GM18498 (cell line): ENCODE measurements around the gene MRM1.

ENCODE experiments used
- ATAC-seq: cut with Tn5 transposase; IDR thresholded peaks from one replicate; pipeline ENCODE4 v1.9.1; 2021; ENCODE audit warnings: mild to moderate bottlenecking, moderate library complexity; ENCODE audit not compliant: unreplicated experiment

MRM1 gene

DNA sequence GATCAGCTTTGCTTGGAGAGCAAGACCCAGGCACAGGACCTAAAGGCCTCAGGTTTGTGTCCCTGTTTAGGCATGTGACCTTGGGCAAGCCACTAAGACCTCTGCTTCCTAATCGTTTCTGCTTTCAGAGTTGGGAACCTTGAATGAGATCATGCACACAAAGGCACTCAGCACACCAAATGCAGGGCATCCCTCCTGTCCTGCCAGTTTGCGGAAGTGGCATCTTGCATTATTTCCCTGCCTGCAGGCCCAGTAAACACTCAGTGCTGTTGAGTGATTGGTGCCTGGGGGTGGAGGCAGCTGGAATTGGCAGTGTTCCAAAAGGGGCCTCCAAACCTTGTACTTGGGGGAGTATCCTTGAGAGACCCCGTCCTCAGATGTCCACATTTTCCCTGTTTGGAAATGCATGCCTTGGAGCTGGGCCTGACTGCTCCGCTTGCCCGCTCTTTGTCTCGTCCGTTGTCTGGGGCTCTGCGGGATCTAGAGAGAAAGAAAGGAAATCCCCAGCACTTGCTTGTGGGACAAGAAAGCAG, 28.7 kb downstream of the MRM1 start:
- no peak for ATAC-seq

DNA sequence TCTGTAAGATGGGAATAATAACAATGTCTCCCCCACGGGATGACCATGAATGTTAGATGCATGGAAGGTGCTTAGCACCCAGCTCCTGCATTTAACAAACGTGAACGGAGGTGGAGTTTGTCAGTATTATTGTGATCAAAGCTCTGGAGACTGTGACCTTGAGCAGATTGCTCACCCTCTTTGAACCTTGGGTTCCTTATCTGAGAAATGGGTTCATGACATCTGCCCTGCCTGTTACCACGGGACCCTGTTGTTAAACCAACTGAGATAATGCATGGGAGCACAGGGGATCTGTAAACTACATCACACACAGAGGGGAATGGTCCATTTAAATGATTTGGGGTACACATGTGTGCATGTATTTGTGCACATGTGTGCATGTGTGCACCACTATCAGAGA, 29.6 kb downstream of the MRM1 start:
- no peak for ATAC-seq

DNA sequence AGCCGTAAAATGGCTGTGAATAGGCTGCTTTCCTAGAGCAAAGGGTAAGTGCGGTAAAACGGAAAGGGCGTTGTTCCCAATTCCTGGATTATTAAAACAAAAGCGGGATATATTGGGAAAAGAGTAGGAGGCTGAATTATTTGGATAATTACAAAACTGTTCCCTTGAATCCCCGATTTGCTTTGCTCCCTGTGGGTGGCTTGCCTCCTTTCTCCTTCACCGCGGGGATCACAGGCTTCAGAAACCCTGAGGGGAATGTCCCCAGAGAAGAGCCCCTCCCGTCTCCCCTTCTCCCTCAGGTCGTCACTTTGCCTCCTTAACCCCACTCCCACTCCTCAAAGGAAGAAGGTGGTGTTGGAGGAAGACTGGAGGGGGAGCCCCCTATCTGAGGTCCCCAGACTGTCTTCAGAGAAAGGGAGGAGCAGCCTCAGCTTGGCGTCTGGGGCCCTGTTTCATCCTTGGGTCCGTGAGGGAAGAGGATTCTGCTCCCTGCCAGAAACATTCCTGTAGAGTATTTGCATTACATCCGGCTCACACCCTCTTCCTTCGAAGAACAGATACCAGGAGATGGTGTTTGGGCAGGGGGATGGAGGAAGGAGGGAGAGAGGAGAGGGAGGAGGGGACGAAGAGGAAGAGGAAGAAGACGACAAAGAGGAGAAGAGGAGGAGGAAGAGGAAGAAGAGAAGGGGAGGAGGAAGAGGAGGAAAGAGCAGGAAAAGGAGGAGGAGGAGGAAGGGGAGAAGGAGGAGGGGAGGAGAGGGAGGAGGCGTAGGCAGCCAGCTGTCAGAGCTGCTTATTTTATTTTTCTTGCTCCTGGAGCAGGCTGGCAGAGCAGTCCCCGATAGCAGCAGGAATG, 31.8 kb downstream of the MRM1 start:
- ATAC-seq, result no peak

DNA sequence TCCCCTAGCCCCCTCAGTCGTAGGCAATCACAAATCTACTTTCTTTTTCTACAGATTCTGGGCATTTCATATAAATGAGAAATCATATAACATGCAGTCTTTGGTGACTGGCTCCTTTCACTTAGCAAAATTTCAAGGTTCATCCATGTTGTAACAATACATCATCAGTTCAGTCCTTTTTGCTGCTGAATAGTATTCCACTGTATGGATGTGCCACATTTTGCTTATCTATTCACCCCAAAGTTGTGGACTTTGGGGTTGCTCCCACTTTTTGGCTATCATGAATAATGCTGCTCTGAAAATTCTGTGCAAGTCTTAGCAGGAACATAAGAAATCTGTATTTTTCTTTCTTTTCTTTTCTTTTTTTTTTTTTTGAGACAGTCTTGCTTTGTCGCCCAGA, 39.0 kb downstream of the MRM1 start:
- ATAC-seq, result no peak

DNA sequence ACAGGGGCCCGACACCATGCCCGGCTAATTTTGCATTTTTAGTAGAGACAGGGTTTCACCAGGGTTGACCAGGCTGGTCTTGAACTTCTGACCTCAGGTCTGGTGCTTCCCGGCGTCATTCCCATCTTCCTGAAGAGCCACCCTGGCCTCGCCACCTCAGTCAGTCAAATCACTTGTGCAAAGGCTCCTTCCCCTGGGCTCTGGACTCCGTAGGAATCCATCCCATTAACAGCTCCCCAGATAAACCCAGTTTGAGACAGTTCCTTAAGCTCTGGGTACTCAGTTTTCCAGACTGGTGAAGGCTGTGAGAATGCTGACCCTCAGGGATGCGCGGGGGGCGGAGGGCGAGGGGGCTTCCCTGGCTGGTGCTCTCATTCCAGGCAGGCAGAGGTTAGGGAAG, 39.5 kb downstream of the MRM1 start:
- ATAC-seq, result no peak

DNA sequence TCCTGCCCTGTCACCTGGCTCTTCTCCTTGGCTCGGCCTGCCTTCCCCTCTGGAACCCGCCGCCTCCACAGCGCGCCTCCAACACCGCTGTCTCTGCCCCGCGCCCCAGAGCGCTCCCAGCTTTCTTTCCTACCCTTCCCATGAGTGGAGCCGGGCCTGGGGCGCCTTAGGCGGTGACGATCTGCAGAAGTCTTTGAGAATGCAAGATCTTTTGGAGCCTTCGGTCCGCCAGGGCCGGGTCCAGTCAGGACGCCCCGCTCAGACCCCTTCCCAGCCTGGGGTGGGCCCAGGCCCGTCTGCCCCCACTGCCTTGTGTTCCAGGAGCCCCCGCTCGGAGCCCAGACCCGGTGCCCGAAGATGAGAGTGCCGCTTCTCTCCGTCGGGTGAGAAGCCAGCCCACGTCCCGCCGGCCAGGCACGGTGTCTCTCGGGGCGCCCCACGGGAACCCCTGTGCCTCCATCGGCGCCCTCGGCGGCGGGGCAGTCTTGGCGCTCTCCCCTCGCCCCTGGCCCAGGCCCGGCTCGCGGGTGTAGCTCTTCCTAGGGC, 40.0 kb downstream of the MRM1 start:
- ATAC-seq, result no peak

DNA sequence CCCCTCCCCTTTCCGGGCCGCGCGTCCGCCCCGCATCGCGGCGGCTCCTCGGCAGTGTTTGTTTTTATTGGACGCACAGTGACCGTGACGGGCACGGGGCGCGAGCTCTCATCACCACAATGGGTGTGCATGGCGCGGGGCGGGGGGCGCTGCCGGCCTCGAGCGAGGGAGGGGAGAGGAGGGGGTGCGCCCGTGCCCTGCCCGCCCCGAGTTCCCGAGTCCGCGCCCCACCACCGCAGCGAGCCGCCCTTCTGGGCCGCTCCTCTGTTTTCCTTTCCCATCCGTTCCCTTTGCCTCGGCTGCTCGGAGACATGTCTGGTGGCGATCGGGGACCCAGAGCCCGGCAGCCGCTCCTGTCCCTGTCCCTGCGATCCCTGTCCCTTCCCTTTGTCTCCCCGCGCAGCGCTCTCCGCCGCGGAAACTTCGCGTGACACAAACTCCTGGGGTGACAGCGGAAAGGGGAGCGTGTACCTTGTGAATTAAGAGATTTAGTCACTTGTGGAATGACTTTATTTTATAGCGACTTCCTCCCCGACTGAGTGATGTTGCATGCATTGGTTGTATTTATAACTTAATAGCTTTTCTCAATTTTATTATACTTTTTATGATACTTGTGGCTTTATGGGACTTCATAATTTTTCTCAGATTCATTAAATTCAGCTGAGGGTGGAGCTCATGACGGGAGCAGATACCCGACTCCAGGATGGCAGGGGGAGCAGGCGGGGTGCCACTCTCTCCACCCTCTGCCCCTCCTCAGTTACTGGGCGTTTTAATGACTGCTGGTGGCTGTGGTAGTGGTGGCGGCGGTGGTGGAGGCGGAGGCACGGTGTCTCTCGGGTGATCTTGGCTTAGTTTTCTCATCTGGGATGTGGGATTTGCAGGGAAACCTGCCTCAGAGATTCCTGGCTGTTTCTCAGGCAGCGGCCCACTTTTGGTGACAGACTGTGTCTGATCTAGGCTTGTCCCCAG, 40.8 kb downstream of the MRM1 start:
- no peak for ATAC-seq

DNA sequence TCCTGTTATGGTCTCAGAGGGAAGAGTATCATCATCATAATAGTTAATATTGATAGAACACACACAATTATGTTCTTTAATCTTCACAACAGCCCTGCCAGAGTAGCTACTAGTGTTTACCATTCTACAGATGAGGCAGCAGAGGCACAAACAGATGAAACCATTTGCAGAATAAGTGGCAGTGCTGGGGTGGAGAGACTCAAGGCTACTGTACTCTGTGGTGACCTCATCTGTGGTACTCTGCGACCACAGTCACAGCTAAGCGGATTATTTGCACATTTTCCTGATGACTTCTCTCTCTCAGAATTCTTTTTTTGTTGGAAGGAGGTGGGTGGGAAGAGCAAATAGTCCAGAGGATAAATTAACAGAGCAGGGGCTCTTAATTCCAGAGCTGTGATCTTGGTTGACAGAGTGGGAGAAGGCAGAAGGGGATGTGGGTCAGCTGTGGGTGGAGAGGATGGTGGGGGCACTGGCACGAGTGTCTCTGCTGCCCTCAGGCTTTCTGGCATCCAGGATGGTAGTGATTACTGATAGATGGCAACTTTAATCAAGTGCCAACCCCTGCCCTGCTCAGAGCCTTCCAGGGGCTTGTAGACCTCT, 41.8 kb downstream of the MRM1 start:
- ATAC-seq, result no peak

DNA sequence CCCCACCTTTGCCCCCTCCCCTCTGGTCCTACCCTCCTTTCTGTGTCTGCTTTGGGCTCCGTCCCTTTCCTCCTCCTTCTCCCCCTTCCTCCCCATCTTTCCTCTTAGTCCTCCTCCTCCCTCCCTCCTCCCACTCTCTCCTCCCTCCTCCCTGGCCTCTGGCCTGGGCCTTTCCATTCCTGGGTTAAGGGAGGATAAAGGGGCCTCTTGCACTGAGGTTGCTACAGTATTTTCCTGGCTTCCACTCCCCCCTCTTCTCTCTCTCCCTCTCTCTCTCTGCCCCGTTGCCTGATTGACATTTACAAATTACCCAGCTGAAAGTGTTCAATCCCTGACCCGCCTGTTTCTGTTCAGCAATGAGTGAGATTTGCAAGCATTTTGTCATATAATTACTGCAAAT, 44.0 kb downstream of the MRM1 start:
- no peak for ATAC-seq

DNA sequence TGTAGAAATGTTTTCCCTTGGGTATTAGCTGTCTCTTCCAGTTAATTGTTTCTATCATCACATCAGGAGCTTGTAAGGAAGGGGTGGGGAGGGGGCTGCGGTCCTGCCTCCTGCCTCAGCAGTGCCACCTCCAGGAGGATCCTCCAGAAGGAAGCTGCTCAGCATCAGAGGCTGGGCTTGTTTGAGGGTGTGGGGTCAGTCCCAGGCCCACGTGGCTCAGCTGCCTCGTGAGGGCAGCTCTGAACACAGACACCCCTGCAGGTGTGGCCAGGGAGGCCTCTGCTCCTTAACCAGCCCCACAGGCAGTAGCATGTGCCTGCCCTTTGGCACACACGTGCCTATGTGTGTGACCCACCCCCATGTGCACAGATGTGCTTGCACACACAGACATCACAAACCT, 46.3 kb downstream of the MRM1 start:
- ATAC-seq, result no peak

DNA sequence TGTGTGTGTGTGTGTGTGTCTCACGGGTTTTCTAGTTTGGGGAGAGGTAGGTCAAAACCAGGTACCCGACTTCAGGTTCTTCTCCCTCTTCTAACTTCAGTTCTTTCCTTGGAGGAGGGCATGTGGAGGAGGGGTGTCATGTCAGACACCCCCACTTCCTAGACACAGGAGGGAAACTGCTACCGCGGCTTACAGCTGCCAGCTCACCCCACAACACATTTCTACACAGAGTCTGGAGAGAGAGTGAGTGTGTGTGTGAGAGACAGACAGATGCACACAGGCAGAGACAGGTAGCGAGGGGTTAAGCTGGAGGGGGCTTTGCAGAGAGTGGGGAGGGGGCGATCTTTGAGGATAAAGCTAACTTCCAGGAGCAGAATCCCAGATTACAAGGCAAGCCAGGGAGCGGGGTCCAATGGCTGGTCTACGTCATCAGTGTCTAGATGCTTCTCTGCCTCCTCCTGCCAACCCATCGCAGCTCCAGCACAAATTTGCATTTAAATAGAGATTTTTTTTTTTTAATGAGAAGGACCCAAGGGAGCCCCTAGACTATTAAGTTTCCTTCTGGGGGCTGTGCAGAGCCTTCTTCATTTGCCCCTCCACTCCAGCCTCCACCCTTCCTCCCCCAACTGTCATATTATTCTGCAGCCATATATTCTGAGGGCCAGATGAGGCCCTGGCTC, 48.9 kb downstream of the MRM1 start:
- no peak for ATAC-seq

DNA sequence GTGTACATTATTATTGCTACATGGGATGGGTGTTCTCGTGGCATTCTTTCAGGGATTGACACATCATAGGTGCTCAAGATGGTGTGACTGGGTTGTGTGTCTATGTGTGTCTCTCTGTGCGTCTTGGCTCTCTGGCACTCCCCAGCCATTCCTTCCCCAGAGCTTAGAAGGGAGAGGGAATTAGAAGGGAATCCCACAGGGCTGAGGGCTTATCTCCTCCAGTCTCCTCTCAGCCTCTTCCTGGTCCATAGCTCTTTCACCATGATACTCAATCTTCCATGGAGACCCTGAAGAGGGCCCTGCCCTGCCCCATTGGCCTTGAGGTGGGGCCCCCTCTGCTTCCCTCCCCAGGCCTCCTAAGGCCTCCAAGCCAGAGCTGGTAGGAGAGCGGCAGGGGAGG, 52.0 kb downstream of the MRM1 start:
- ATAC-seq, result no peak

DNA sequence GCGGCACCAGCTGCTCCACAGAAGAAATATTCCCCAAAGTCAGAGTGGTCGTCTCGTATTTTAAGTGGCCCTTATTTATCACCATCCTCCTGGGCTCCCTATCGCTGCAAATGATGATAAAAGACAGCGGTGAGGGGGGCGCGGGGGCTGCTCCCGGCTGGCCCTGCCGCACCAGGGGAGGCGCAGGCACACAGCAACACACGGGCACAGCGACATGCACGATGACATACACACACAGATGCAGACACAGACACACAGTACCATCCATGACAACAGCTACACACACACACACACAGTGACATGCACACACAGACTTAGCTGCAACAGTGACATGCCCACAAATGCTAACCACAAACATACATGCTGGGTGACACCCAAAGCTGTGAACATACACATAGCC, 52.5 kb downstream of the MRM1 start:
- no peak for ATAC-seq

DNA sequence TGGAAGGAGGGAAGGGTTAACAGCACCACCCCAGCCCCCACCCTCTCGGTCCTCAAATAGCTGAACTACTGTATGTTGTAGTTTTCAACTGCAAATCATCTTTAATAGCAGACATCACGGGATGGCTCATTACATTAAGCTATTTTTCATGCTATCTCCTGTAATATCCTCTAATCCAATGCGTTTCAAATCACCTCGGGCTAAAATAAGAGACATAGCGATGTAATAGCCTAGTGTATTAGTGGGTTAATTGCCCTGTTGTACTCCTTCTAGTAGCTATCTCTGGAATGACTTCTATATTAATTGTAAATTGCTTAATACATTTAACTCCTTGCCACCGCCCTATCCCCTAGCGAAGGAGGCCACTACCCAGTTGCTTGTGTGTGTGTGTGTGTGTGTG, 54.3 kb downstream of the MRM1 start:
- no peak for ATAC-seq

DNA sequence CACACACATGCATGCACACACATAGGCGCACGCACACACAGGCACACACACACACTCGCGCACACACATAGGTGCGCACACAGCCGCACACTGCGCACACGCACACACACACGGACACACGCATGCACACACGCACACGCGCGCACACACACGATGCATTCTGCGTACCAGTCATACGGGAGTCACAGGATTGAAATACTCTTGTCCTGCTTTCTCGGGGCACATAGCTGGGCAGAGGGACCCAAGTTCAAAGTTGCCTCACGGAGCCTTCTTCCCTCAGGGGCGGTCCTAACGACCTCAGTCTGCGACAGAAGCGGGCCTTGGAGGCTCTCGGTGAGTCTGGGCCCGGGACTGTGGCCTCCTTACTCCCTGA, 56.0 kb downstream of the MRM1 start:
- ATAC-seq, result no peak

DNA sequence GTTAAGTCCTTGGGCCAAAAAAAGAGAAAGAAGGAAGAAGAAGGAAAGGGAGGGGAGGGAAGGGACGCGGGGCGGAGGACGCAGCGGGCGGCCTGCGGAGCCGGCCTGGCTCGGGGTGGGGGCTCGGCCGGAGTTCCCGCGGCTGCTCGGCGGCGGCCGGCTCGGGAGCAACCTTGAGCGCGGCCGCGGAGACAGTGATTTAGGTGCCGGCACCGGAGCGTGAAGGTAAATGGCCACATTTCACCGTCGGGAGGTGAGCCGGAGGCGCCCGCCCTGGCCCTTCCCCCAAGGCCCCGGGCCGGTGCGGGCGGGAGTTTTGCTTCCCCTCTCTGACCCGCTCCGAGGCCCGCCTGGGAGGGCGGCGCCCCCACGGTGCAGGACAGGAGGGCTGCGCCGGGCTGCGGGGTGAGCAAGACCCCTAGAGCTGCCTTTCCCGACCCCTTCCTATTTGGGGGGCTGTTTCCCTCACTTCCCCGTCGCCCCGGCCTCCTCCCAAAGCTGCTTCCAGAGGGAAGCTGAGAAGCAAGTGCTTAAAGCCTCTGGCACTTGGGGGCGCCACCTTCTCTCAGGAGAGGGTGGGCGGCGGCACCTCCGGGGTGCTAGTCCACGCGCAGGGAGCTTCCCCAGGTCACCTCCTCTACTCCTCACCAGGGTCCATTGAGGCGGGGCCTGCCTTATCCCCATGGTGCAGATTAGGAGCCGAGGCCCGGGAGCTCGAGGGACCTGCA, 56.5 kb downstream of the MRM1 start:
- ATAC-seq, result no peak
